Skin of body (tissue), 2 donors: ENCODE data around the gene ADGRG1. TPM values are rescaled to one million over a fixed set of nuclear protein-coding genes. Genes with fewer than 3 reads are reported as not detected.
"Not testable (repeated sequence)": the region's sequence is repeated elsewhere in the genome, so short reads cannot be mapped to it uniquely, and the experiment has no call there.

Experiments used
- DNase-seq: peaks from one replicate; lab custom pipeline; 2025; lab: John Stamatoyannopoulos, UW
- total RNA-seq: library from RNA; depleted of rRNA; stranded (reverse); fragments of >200 nt; gene quantifications from one replicate; pipeline ENCODE4 v1.2.3, GENCODE V29; 2014

Gene ADGRG1
- total RNA-seq, 1 donor from 2014 or later = 32.0 TPM

DNA sequence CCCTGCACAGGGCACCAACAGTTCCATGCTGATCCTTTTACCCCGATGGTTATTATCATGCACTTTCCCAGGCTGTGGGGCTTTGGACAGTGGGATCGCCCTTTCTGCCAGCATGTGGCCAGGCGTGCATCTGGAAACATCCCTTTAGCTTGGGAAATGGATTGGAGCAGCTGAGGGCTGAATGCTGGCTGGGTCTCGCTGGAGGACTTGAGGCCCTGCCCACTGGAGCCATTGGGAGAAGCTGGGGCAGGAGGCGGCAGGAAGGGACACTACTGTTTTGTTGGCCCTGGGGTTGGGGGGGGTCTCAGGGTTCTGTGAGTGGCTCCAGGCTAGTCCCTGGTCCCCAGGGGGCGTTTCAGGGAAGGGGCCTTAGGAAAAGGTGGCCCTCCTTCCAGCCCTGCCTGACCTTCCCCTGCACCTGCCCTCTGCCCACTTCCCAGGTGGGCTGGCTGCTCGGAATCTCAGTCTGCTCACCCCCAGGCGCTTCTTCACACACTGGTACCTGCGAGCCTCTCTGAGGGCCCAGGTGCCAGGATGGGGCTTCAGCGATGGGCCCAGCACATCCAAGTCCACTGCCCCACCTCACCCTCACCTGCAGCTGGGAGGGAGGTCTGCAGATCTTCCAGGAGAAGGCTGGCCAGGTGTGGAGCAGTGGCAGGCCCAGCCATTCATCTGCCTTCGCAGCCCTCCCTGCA is 38.1 kb downstream of the ADGRG1 start:
- DNase-seq = no peak

DNA sequence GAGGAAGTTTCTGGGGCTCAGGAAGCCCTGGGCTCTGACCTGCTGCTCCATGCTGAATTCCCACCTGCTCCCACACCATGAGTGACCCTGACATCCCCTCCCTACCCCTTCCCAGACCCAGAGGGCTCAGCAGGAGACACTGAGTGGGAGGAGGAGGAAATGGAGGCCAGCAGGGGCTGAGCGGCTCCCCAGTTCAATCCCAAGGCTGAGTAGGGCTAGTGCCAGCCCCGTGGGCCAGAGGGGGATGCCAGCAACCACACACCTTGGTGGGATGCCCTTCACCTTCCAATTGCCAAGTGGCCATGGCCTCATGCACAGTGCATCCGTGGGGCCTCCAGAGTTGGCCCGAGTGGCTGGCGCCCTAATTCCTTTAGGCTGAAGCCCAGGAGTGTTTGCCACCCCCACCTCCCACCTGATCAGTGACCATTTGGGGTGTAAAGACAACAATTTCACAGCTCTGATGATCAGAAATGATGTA is 38.7 kb downstream of the ADGRG1 start:
- DNase-seq = no peak

DNA sequence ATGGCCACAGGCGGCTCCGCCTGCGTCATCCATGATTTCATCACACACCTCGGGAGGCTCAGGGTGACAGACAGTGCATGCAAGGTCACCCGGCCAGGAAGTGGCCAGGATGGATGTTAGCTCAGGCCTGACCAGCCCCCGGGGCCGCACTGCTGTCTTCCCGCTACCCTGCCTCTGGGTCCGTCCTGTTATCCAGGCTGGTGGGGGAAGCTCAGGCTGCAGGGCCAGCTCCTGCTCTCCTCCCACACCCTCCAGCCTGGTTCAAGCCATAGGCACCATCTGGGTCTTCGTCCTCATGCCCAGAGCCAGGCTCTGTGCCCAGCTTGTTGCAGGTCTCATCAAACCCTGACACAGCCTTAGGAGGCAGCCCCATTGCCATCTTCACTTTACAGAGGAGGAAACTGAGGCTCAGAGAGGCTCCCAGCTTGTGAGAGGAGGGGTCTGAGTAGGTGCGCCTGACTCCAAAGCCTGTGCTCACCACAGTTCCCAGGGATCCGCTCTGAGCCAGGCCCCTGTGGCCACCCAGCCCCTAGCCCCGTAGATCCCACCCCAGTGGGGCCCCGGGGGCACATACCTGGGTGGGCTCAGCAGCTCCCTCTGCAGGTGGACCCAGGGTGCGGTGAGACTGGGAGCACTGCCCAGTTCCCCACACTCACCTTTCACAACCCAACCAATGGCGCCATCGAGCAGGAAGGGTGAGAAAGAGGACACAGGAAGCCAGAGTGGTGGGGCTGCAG is 39.3 kb downstream of the ADGRG1 start:
- DNase-seq = no peak

DNA sequence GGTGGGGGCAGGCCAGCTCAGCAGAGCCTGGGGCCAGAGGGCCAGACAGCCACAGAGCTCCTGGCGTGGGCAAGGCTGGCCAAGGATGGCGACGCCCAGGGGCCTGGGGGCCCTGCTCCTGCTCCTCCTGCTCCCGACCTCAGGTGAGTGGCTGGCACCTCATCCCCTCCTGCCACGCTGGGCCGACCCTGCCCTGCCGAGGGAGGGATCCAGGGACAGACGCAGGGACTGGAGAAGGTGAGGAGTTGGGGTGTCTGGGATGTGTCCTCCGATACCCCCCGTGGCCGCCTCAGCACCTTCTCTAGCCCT is 39.8 kb downstream of the ADGRG1 start, which contains the start of gene ADGRG3:
Gene ADGRG3, plus strand, starts transcription at position 44 of the 309 bp plus-strand sequence. Its CDS starts 42 bp downstream, at position 86.
- no peak for DNase-seq

GRCh38 chr16:57668630-57669475 is 40.4 kb downstream of the ADGRG1 start:
- DNase-seq = no peak

DNA sequence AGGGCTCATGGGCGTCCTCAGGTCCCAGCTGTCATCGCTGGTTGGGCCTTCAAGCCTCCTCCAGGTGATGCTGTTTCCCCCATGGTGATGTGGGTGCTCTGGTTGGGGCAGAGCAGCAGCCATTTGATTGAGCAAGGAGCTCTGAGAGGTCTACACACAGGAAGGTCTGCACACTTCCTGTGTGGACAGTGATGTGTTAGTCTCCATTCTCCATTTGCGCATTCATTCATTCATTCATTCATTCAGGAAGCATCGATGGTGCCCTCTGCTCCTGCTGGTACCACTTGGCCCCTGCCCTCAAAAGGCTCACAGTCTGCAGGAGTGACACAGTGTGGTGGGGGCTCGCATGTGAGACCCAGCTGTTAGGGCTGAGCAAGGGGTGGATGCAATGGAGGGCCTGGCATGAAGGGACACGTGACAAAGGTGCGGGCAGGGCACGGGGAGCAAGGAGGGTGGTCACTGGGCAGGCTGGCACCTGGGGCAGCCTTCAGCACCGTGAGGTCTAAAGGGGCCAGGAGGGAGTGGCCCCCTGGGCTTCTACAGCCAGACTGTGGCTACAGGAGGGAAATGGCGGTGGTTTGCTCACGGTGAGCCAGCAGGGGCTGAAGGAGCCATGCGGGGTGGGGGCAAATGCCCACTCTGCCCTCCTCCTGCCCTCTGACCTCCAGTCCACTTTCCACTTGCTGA is 41.2 kb downstream of the ADGRG1 start:
- DNase-seq = no peak

GRCh38 chr16:57670196-57670595 is 41.8 kb downstream of the ADGRG1 start:
- DNase-seq = no peak

- DNase-seq = not testable (repeated sequence)
Measured at GRCh38 chr16:57671451-57671850, 43.0 kb downstream of the ADGRG1 start.

DNA sequence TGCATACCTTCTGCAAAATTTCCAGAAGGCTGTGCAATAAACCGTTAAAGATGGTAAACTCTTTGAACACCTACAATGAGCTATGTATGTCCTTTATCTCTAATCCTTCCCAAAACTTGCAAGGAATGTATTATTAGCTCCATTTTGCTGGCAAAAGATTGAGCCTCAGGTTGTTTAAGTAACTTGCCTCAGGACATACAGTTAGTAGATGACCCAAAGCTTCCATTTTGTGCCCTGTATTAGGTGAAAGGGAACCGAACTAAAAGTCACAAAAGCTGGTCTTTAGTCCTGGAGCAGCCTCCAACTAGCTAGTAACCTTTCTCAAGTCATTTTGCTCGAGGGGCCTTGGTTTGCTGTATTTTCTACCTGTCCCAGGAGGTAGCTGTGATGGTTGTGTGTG is 44.0 kb downstream of the ADGRG1 start:
- DNase-seq = no peak

- no peak for DNase-seq
Measured at GRCh38 chr16:57672824-57673223, 44.4 kb downstream of the ADGRG1 start.

DNA sequence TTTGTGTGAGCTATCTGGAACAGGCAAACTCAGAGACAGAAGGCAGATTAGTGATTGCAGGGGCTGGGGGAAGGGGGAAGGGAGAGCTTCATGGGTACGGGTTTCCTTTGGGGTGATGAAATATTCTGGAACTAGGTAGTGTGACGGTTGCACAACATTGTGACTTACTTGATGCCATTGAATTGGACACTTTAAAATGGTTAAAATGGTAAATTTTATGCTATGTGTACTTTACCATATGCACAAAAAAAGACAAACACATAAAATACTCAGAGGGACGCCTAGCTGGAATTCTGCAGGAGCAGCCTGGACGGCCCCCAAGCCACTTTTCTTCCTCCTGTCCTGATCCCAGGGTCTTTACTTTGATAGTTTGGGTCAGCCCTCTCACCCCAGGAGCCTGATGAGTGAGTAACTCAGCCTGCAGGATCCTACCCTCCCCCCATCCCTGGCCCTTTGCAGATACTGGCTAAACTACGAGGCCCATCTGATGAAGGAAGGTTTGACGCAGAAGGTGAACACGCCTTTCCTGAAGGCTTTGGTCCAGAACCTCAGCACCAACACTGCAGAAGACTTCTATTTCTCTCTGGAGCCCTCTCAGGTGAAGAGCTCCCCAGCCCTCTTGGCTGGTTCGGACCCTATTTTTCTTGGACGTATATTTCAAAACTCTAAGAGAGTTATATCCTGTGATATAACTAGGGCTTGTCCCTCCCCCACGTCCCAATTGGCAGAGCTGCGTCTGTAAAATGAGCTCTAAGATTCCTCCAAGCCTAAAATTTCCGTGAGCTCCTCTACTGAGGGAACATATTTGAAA is 47.5 kb downstream of the ADGRG1 start:
- no peak for DNase-seq

- no peak for DNase-seq
Measured at GRCh38 chr16:57676553-57677085, 48.2 kb downstream of the ADGRG1 start.

- no peak for DNase-seq
Measured at GRCh38 chr16:57677622-57678369, 49.4 kb downstream of the ADGRG1 start.

DNA sequence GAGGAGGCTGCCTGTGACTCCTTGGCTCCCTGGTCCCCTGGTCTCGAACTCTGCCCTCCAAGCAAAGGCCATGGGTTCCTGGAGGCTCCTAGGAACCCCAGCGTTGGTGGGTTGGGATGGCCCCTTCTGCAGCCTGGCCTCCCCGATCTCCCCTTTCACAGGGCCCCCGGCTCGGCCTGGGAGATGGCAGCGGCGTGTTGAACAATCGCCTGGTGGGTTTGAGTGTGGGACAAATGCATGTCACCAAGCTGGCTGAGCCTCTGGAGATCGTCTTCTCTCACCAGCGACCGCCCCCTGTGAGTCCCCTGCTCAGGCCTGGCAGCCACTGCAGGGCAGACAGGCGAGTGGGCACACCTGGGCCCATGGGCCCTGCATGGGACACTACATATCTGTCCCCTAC is 50.6 kb downstream of the ADGRG1 start:
- no peak for DNase-seq

GRCh38 chr16:57679767-57680482 is 51.5 kb downstream of the ADGRG1 start:
- DNase-seq = no peak

GRCh38 chr16:57680842-57681375 is 52.5 kb downstream of the ADGRG1 start:
- no peak for DNase-seq

DNA sequence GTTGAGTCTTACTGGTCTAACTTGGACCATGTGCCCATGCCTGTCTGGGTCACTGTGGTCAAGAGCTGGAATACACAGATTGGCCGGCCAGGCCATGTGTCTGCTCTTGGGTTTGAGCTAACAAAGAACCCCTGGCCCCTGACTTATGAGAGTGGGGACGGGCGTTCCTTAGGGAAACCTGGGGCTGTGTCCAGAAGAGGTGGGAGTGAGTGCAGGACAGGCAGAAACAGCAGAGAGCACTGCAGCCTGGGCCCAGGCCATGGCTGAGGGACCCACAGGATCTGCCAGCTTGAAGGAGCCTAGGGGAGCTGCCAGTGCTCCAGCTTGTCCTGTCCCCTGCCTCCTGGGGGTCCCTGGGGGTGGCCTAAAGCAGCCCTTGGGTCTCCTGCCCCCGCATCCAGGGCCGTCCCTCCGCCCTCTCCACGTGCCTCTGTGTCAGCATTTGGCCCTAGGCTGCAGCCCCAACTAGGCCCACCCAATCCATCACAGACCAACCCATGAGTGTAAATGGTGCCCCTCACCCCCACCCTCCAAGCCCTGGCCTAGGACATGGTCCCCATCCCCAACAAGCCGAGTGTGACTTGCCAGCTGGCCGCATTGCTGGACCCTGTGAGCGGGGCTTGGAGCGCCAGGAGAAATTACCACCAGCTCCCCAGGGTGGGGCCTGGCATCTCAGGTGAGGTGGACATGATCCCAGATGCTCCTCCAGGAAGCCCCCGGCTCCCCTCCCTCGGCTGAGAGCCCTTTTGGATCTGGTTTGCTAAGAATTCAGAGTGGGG is 53.7 kb downstream of the ADGRG1 start:
- no peak for DNase-seq
